Psoas muscle (tissue), 8 donors: ENCODE data around the gene TNFRSF19. TPM values are rescaled to one million over a fixed set of nuclear protein-coding genes. Genes with fewer than 3 reads are reported as not detected.

Experiments
- ATAC-seq, 4 donors: fragments of 200-7000 bp; cut with Tn5 transposase; one replicate each; pipeline ENCODE4 v1.9.1; 2020; ENCODE audit warnings: moderate library complexity in 3 of 4, mild to moderate bottlenecking in 2 of 4
- DNase-seq, 2 donors: peaks; one replicate each; pipeline ENCODE4 v3.0.0-alpha.2; 2020
- H3K27ac ChIP-seq: fragments of 200-600 bp; one replicate; pipeline ENCODE4 v1.8.0; 2022
- H3K27me3 ChIP-seq, 3 donors: fragments of 200-600 bp in 1 of 3; one replicate each; pipeline versions ENCODE4 v1.6.1 to v1.8.0; 2013 to 2022; ENCODE audit warnings: low read length in 2 of 3, mild to moderate bottlenecking in 2 of 3, moderate library complexity in 1 of 3; ENCODE audit not compliant: insufficient read depth in 3 of 3
- H3K36me3 ChIP-seq, 2 donors: fragments of 200-600 bp in 1 of 2; one replicate each; pipeline versions ENCODE4 v1.6.1 to v1.8.0; 2013 to 2022; ENCODE audit warnings: low read depth in 1 of 2, mild to moderate bottlenecking in 1 of 2, moderate library complexity in 1 of 2; ENCODE audit not compliant: insufficient read depth in 1 of 2
- H3K4me1 ChIP-seq: fragments of 200-600 bp; one replicate; pipeline ENCODE4 v1.8.0; 2022
- H3K4me3 ChIP-seq: fragments of 200-600 bp; one replicate; pipeline ENCODE4 v1.8.0; 2022; ENCODE audit warnings: mild to moderate bottlenecking
- H3K9me3 ChIP-seq: fragments of 200-600 bp; one replicate; pipeline ENCODE4 v1.8.0; 2022
- WGBS, 3 donors: extraction: QIAGEN DNeasy Blood & Tissue Kit; methylation state at CpG; one replicate each; pipeline versions ENCODE4 v1.1.6 to v1.1.7; 2013; 5-methylcytosine and 5-hydroxymethylcytosine counted together
- intact Hi-C, 2 donors: fragments of 100-400 bp; cut with DNase I; formaldehyde crosslinking; loops; one replicate each; pipeline versions ENCODE4 v1.11.0 to v1.14.2; 2022
- polyA plus RNA-seq, 3 donors: library from polyadenylated mRNA; stranded (reverse); fragments of 200-250 nt; gene quantifications; one replicate each; pipeline ENCODE4 v1.2.3, GENCODE V29; 2013
- total RNA-seq, 4 donors: library from RNA; stranded (reverse); fragmentation: NEBNext Ultra II Directional in 2 of 4; extraction: Animal tissue kit (Norgen Biotek cat#: 25700) in 2 of 4; gene quantifications; one replicate each; pipeline versions ENCODE4 v1.2.1 to v1.2.4, GENCODE V29; 2021 to 2023
- TF ChIP-seq, protein P1 (sequence below): fragments of 200-600 bp; IDR thresholded peaks from one replicate; pipeline ENCODE4 v1.8.0; 2022; ENCODE audit warnings: antibody characterized with exemption
- donor health status: healthy with polysubstance abuse.
- donor health status: DM: no; HTN: no; CAD: no; lungs with moderate emphysema.
- donor health status: Bipolar disorder and iron deficiency.
- donor health status: healthy.
- donor health status: DM: yes; HTN: yes; CAD: no.
- donor health status: DM: no; HTN: no; CAD: no.
- donor health status: DM: no; HTN: no; CAD: no.
- donor health status: DM: yes; HTN: yes; CAD: no.

TNFRSF19 gene
- total and polyA plus RNA-seq, 7 donors = 0.35 to 2.0 (median 0.55) TPM

GRCh38 chr13:23615395-23616081 lies 45.3 kb downstream of the TNFRSF19 start:
- no peak for DNase-seq
- Histone ChIP-seq H3K4me1 (no peaks in the 10 kb centered on the region), H3K36me3 (no peaks in the 10 kb centered on the region), H3K27ac (no peak overlapping the region), H3K4me3 (no peak overlapping the region), H3K9me3 (no peaks in the 10 kb centered on the region), H3K27me3 (peaks cover 0 to 3% (median 0%) of the 10 kb centered on the region in 3 donors)
- TF ChIP-seq, protein P1, sequence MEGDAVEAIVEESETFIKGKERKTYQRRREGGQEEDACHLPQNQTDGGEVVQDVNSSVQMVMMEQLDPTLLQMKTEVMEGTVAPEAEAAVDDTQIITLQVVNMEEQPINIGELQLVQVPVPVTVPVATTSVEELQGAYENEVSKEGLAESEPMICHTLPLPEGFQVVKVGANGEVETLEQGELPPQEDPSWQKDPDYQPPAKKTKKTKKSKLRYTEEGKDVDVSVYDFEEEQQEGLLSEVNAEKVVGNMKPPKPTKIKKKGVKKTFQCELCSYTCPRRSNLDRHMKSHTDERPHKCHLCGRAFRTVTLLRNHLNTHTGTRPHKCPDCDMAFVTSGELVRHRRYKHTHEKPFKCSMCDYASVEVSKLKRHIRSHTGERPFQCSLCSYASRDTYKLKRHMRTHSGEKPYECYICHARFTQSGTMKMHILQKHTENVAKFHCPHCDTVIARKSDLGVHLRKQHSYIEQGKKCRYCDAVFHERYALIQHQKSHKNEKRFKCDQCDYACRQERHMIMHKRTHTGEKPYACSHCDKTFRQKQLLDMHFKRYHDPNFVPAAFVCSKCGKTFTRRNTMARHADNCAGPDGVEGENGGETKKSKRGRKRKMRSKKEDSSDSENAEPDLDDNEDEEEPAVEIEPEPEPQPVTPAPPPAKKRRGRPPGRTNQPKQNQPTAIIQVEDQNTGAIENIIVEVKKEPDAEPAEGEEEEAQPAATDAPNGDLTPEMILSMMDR = no peak
- WGBS, 3 donors = 45 to 65% (median 45%) methylated on average over 15 of the region's 15 CpGs
- intact Hi-C loops = no loop called here
- ATAC-seq = peak in 1 of 4 donors; percentile 44

- no peak for DNase-seq
- TF ChIP-seq, protein P1 = no peak
- no peak for ATAC-seq
- Histone ChIP-seq H3K27ac (no peak overlapping the region), H3K4me3 (no peak overlapping the region), H3K9me3 (no peaks in the 10 kb centered on the region), H3K36me3 (no peaks in the 10 kb centered on the region), H3K27me3 (peaks cover 0 to 3% (median 0%) of the 10 kb centered on the region in 3 donors), H3K4me1 (no peaks in the 10 kb centered on the region)
- intact Hi-C loops = no loop called here
- WGBS, 3 donors = 94 to 98% (median 95%) methylated on average over 2 of the region's 2 CpGs
Observed at GRCh38 chr13:23616228-23616627, 46.0 kb downstream of the TNFRSF19 start.

GRCh38 chr13:23617551-23618024 lies 47.4 kb downstream of the TNFRSF19 start:
- ATAC-seq (no peak), DNase-seq (no peak)
- H3K4me3 ChIP-seq = no peak overlapping the region
- 54 to 65% (median 60%) methylated on average over 3 of the region's 3 CpGs for WGBS, 3 donors
- no peaks in the 10 kb centered on the region for H3K36me3 ChIP-seq
- no peak overlapping the region for H3K27ac ChIP-seq
- no peaks in the 10 kb centered on the region for H3K4me1 ChIP-seq
- TF ChIP-seq, protein P1 = no peak
- peaks cover 0 to 3% (median 0%) of the 10 kb centered on the region in 3 donors for H3K27me3 ChIP-seq
- intact Hi-C loops = no loop called here
- no peaks in the 10 kb centered on the region for H3K9me3 ChIP-seq

DNA sequence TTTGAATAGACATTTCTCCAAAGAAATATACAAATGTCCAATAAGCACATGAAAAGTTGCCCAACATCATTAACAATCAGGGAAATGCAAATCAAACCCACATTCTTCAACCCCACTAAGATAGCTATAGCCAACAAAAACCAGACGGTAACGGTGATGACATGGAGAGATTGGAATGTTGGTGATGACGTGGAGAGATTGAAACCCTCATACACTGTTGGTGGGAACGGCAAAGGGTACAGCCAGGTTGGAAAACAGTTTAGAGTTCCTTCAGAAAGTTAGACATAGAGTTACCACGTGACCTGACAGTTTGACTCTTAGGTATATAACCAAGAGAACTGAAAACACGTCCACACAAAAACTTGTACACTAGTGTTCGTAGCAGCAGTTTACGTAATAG lies 48.1 kb downstream of the TNFRSF19 start:
- H3K27ac ChIP-seq = no peak overlapping the region

More for the DNA sequence above, 48.1 kb downstream of the TNFRSF19 start:
- WGBS, 3 donors = 66 to 74% (median 71%) methylated on average over 8 of the region's 8 CpGs
- H3K4me1 ChIP-seq = no peaks in the 10 kb centered on the region
- no peak overlapping the region for H3K4me3 ChIP-seq
- DNase-seq = no peak
- TF ChIP-seq, protein P1 = no peak
- peaks cover 0 to 3% (median 0%) of the 10 kb centered on the region in 3 donors for H3K27me3 ChIP-seq
- intact Hi-C loops = no loop called here
- H3K9me3 ChIP-seq = no peaks in the 10 kb centered on the region
- no peak for ATAC-seq
- no peaks in the 10 kb centered on the region for H3K36me3 ChIP-seq
